IgD-negative memory B cell (primary cell): Measurements from ENCODE around the gene PROKR1. TPM values are rescaled to one million over a fixed set of nuclear protein-coding genes. Genes with fewer than 3 reads are reported as not detected.

Source experiments
- H3K27ac Mint-ChIP-seq, 3 donors: one replicate each; pipeline ENCODE4 v1.8.0; 2020 to 2022; ENCODE audit warnings: mild to moderate bottlenecking in 3 of 3, mixed read lengths in 3 of 3, moderate library complexity in 1 of 3
- H3K27me3 Mint-ChIP-seq: one replicate; pipeline ENCODE4 v1.8.0; 2021; ENCODE audit warnings: mixed read lengths
- H3K36me3 Mint-ChIP-seq: one replicate; pipeline ENCODE4 v1.8.0; 2020; ENCODE audit warnings: mild to moderate bottlenecking, mixed read lengths
- H3K4me1 Mint-ChIP-seq, 3 donors: one replicate each; pipeline ENCODE4 v1.8.0; 2020 to 2022; ENCODE audit warnings: mixed read lengths in 3 of 3, mild to moderate bottlenecking in 1 of 3
- H3K4me3 Mint-ChIP-seq, 4 donors: one replicate each; pipeline ENCODE4 v1.8.0; 2020 to 2022; ENCODE audit warnings: mild to moderate bottlenecking in 4 of 4, mixed read lengths in 4 of 4, moderate library complexity in 3 of 4
- H3K9me3 Mint-ChIP-seq, 3 donors: one replicate each; pipeline ENCODE4 v1.8.0; 2020 to 2021; ENCODE audit warnings: mixed read lengths in 3 of 3, mild to moderate bottlenecking in 1 of 3
- polyA plus RNA-seq: library from polyadenylated mRNA; unstranded; fragments of 300-500 nt; fragmentation: Illumina TruSeq; gene quantifications from one replicate; pipeline ENCODE4 v1.2.3, GENCODE V29; 2021

Gene PROKR1
- polyA plus RNA-seq, 1 donor from 2014 or later, result not detected

DNA sequence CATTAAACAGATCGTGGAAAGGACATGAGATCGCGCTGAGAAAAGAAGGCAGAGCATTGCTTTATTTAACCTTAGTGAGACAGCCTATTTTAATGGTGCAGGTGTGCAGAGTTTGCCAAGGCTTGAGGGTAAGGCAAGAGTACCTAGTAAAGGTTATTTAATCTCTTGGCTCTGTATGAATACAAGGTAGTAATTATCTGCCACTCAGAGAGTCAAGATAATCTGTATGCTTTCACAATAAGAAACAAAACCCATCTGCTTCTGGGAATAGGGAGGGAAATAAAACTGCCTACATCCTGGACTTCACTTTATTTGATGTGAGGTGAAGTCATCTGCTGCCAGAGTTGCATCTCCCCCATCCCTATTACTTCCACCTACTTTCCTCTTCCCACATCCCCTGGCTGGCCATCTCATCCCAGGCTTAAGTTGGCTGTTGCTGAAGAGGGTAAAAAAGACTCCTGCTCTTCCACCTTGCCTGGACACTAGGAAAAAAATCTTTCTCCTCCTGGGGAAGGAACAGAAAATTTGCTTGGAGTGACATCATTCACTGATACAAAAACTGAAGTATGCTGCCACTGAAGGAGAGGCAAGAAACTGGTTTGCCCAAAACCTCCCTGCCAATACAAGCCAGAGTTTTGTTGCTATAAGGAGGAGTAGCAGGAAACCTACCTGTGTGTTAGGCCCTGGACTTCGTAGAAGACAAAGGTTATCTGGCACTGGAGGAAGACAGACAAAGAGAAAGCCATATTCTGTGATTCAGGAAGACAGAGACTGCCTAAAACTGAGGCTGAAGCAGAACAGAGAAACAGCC lies 55.4 kb downstream of the PROKR1 start:
- H3K9me3 Mint-ChIP-seq, result no peaks in the 10 kb centered on the region
- H3K4me3 Mint-ChIP-seq, result no peak overlapping the region
- no peak overlapping the region for H3K27ac Mint-ChIP-seq

DNA sequence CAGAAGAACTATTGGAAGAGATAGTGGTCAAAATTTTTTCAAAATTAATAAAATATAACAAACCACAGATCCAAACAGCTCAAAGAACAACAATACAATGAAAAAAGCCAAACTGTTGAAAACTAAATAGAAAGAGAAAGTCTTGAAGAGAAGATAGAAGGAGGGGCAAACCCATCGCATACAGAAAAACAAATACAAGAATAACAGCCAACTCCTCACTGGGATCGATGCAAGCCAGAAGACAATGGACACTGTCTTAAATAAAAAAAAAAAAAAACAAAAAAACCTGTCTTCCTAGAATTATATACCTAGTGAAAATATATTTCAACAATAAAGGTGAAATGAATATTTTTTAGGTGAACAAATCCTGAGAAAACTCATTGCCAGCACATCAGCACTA lies 57.2 kb downstream of the PROKR1 start:
- H3K9me3 Mint-ChIP-seq, result no peaks in the 10 kb centered on the region
- H3K4me1 Mint-ChIP-seq, result peaks cover 0 to 2% (median 0%) of the 10 kb centered on the region in 3 donors
- peaks cover 3% of the 10 kb centered on the region for H3K27me3 Mint-ChIP-seq
- H3K27ac Mint-ChIP-seq, result no peak overlapping the region
- H3K36me3 Mint-ChIP-seq, result no peaks in the 10 kb centered on the region
- H3K4me3 Mint-ChIP-seq, result no peak overlapping the region

More for the DNA sequence above, 55.4 kb downstream of the PROKR1 start:
- no peaks in the 10 kb centered on the region for H3K36me3 Mint-ChIP-seq
- H3K4me1 Mint-ChIP-seq, result peaks cover 0 to 2% (median 2%) of the 10 kb centered on the region in 3 donors
- peaks cover 4% of the 10 kb centered on the region for H3K27me3 Mint-ChIP-seq

DNA sequence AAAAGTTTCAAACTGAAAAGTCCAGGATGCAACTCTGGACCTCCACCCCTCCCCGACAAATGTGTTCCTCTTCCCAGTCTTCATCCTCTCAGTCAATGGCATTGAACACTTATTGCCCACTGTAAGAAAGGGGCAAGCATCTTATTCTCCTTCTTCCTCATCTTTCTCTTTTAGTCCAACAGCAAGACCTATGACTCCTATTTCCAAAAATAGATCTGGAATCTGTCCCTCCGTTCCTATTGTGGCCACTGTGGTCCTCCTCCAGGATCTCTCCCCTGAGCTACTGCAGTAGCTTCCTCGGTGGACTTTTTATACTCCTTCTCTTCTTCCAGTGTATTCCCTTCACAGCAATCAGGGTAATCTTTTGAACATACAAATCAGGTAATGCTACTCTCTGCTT lies 63.3 kb downstream of the PROKR1 start:
- Mint-ChIP-seq H3K36me3 (no peaks in the 10 kb centered on the region), H3K4me3 (no peak overlapping the region), H3K27me3 (peaks cover 1% of the 10 kb centered on the region), H3K9me3 (peaks cover 0 to 1% (median 0%) of the 10 kb centered on the region in 3 donors), H3K27ac (no peak overlapping the region), H3K4me1 (peaks cover 5 to 13% (median 11%) of the 10 kb centered on the region in 3 donors)

Other genes starting within 250 kb of the PROKR1 start
- 0.44 TPM for gene FBXO48, start 176.3 kb upstream of the PROKR1 start, polyA plus RNA-seq
- gene APLF, start 176.0 kb upstream of the PROKR1 start, polyA plus RNA-seq, result 2.3 TPM
- 217 TPM for gene ARHGAP25, start 91.2 kb downstream of the PROKR1 start, polyA plus RNA-seq
- not detected for gene BMP10, start 227.8 kb downstream of the PROKR1 start, polyA plus RNA-seq